OCI-LY7 (cell line): Measurements from ENCODE around the gene FBXL16. TPM values are rescaled to one million over a fixed set of nuclear protein-coding genes. Genes with fewer than 3 reads are reported as not detected.

ENCODE experiments used
- BruUV-seq: library from RNA; stranded (reverse); fragments of 400-500 nt; replicated peaks from 2 replicates; lab custom pipeline; 2021; lab: Mats Ljungman, UMichigan
- CTCF ChIA-PET: fragments of 300-600 bp; sonication (Branson Sonifier 250); formaldehyde crosslinking; loops from one replicate; lab custom pipeline; 2022; ENCODE audit warnings: antibody characterized with exemption; ENCODE audit not compliant: unreplicated experiment; lab: Charles Lee
- POLR2A ChIA-PET: fragments of 300-600 bp; sonication (Branson Sonifier 250); formaldehyde crosslinking; loops from one replicate; lab custom pipeline; 2022; ENCODE audit warnings: antibody characterized with exemption; lab: Charles Lee
- DNase-seq: peaks from one replicate; pipeline ENCODE4 v3.0.0-alpha.2; 2015; ENCODE audit warnings: low spot score
- H2AFZ ChIP-seq: fragments of 200-600 bp; sonication (generic), shearing (Covaris generic); 2 replicates; pipeline ENCODE4 v1.6.1; 2014; ENCODE audit warnings: mild to moderate bottlenecking, antibody characterized with exemption, low read length, moderate library complexity
- H3K27ac ChIP-seq: fragments of 200-600 bp; sonication (generic); 2 replicates; pipeline ENCODE4 v1.5.1; 2014; ENCODE audit warnings: mixed run types, low read depth, mild to moderate bottlenecking, moderate library complexity, low read length, inconsistent platforms; ENCODE audit not compliant: poor library complexity, severe bottlenecking
- H3K36me3 ChIP-seq: fragments of 200-600 bp; sonication (generic); 2 replicates; pipeline ENCODE4 v1.6.1; 2014; ENCODE audit warnings: mild to moderate bottlenecking, antibody characterized with exemption, low read length, moderate library complexity, mixed read lengths; ENCODE audit not compliant: insufficient read depth
- H3K4me1 ChIP-seq: fragments of 200-600 bp; sonication (generic); 2 replicates; pipeline ENCODE4 v1.5.1; 2014; ENCODE audit warnings: mild to moderate bottlenecking, low read length; ENCODE audit not compliant: insufficient read depth, poor library complexity, severe bottlenecking
- H3K4me2 ChIP-seq: fragments of 200-600 bp; sonication (generic); 2 replicates; pipeline ENCODE4 v1.6.1; 2014; ENCODE audit warnings: mild to moderate bottlenecking, low read length
- H3K4me3 ChIP-seq: fragments of 200-600 bp; sonication (generic); 2 replicates; pipeline ENCODE4 v1.5.1; 2014; ENCODE audit warnings: mild to moderate bottlenecking, low read depth, low read length; ENCODE audit not compliant: poor library complexity, severe bottlenecking
- H3K79me2 ChIP-seq: fragments of 200-600 bp; sonication (generic); 2 replicates; pipeline ENCODE4 v1.6.1; 2016; ENCODE audit warnings: low read depth, mild to moderate bottlenecking, low read length, moderate library complexity, mixed read lengths; ENCODE audit not compliant: insufficient read depth
- H3K9me2 ChIP-seq: fragments of 200-600 bp; sonication (generic); 2 replicates; pipeline ENCODE4 v1.6.1; 2016; ENCODE audit warnings: mild to moderate bottlenecking, low read length, mixed read lengths; ENCODE audit not compliant: insufficient read depth
- H3K9me3 ChIP-seq: fragments of 200-600 bp; sonication (generic); 2 replicates; pipeline ENCODE4 v1.6.1; 2014; ENCODE audit warnings: mild to moderate bottlenecking, mixed run types, low read length, mixed read lengths
- H4K20me1 ChIP-seq: fragments of 200-600 bp; sonication (generic); 2 replicates; pipeline ENCODE4 v1.6.1; 2014; ENCODE audit warnings: mild to moderate bottlenecking, antibody characterized with exemption, low read length, moderate library complexity, mixed read lengths; ENCODE audit not compliant: insufficient read depth
- EZH2phosphoT487 ChIP-seq: fragments of 200-600 bp; sonication (generic); IDR thresholded peaks from 2 replicates; pipeline ENCODE4 v1.6.1; 2018; ENCODE audit warnings: low read depth, borderline replicate concordance, mild to moderate bottlenecking, mixed run types, antibody characterized with exemption, low read length, moderate library complexity, mixed read lengths
- intact Hi-C: fragments of 100-400 bp; cut with micrococcal nuclease; formaldehyde crosslinking; loops from one replicate; pipeline ENCODE4 v1.10.0; 2022; ENCODE audit not compliant: unreplicated experiment
- total RNA-seq, 2 experiments: library from RNA; depleted of rRNA in 1 of 2; stranded (reverse); fragments of >200 nt in 1 of 2; shearing (Covaris generic) in 1 of 2; gene quantifications; 2 replicates each; pipeline ENCODE4 v1.2.3, GENCODE V29; 2014 to 2022
- TF ChIP-seq, protein P1 (sequence below): fragments of 200-600 bp; sonication (generic); conservative IDR thresholded peaks from 2 replicates; pipeline ENCODE4 v1.5.1; 2014; ENCODE audit warnings: mild to moderate bottlenecking, antibody characterized with exemption, low read length, moderate library complexity, mixed read lengths

Gene FBXL16
- total RNA-seq, 2 experiments from 2014 or later, result 0.16 to 0.42 TPM

DNA sequence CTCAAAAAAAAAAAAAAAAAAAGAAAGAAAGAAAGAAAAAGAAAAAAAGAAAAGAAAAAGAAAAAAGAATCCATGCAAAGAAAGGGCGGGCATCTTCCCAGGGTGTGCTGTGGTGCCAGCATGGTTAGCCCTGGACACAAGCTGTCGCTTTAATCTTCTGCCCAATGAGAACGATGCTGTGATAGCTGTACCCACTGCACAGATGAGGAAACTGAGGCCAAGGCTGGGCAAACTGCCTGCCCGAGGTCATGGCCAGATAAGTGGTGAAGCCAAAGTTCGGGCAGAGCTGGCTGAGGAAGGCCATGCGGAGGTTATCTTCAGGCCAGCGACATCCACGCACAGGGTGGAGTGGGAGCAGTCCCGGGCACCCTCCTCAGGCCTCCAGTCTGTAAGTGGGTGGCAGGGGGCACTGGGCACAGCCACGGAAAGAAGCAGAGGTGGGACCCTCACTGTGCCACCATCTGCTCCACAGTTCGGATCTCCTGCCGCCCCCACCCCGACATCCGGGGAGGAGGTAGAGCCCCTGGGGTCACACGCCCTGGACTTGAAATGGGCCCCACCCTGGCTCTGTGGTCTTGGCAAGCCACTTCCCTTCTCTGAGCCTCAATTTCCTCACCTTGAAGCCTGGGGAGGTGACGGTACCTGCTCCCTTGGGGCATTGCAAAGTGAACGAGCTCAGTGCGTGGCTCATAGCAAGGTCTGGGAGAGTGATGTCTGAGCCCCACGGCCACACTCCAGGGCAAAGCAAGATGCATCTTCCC is 6.5 kb downstream of the FBXL16 start:
- H3K4me1 ChIP-seq, result peaks cover 10% of the 10 kb centered on the region

DNA sequence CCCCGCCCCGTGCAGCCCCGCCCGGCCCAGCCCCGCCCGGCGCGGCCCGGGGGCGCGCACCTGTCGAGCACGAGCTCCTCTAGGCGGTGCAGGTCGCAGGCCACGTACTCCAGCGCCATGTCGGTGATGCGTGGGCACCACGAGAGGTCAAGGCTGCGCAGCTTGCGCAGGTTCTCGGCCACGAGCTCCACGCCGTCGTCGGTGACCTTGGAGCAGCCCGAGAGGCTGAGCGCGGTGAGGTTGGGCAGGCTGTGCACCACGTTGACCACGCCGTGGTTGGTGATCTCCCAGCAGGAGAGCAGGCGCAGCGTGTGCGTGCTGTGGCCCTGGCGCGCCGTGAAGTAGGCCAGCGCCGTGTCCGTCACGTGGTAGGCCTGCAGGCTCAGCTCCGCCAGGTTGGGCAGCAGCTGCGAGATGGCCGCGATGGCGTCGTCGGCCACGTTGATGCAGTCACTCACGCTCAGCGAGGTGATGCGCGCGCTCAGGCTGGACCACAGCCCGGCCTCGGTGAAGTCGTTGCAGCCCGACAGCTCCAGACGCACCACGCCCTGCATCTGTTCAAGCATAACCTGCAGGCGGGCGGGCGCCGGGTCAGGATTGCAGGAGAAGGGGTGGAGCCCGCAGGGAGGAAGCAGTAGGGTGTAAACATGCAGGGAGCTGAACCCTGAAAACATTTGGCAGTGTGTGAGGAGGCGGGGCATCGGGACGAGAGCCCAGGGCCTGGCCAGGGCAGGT is 10.1 kb downstream of the FBXL16 start:
- DNase-seq, result no peak
- H3K79me2 ChIP-seq, result no peaks in the 10 kb centered on the region
- TF ChIP-seq EZH2phosphoT487, result no peak
- TF ChIP-seq, protein P1, sequence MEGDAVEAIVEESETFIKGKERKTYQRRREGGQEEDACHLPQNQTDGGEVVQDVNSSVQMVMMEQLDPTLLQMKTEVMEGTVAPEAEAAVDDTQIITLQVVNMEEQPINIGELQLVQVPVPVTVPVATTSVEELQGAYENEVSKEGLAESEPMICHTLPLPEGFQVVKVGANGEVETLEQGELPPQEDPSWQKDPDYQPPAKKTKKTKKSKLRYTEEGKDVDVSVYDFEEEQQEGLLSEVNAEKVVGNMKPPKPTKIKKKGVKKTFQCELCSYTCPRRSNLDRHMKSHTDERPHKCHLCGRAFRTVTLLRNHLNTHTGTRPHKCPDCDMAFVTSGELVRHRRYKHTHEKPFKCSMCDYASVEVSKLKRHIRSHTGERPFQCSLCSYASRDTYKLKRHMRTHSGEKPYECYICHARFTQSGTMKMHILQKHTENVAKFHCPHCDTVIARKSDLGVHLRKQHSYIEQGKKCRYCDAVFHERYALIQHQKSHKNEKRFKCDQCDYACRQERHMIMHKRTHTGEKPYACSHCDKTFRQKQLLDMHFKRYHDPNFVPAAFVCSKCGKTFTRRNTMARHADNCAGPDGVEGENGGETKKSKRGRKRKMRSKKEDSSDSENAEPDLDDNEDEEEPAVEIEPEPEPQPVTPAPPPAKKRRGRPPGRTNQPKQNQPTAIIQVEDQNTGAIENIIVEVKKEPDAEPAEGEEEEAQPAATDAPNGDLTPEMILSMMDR, result no peak
- no TSS peak for BruUV-seq
- no peaks in the 10 kb centered on the region for H3K9me3 ChIP-seq
- peak overlapping the region; percentile 53; the same call in 1 of the 2 replicates for H3K4me2 ChIP-seq
- ChIA-PET CTCF (no interaction called here), POLR2A (no interaction called here)
- no peaks in the 10 kb centered on the region for H4K20me1 ChIP-seq
- no peak overlapping the region for H3K4me3 ChIP-seq
- H3K9me2 ChIP-seq, result no peaks in the 10 kb centered on the region
- no peaks in the 10 kb centered on the region for H3K36me3 ChIP-seq
- H3K4me1 ChIP-seq, result peaks cover 14% of the 10 kb centered on the region
- intact Hi-C loops, result no loop called here
- no peak overlapping the region for H2AFZ ChIP-seq
- H3K27ac ChIP-seq, result no peak overlapping the region

More for the DNA sequence above, 6.5 kb downstream of the FBXL16 start:
- TF ChIP-seq, protein P1, result no peak
- no peak for TF ChIP-seq EZH2phosphoT487
- Histone ChIP-seq H2AFZ (no peak overlapping the region), H3K36me3 (no peaks in the 10 kb centered on the region), H3K4me2 (no peak overlapping the region), H3K9me2 (no peaks in the 10 kb centered on the region), H3K27ac (no peak overlapping the region), H3K4me3 (no peak overlapping the region), H3K9me3 (no peaks in the 10 kb centered on the region), H3K79me2 (no peaks in the 10 kb centered on the region), H4K20me1 (no peaks in the 10 kb centered on the region)
- ChIA-PET CTCF (no interaction called here), POLR2A (no interaction called here)
- DNase-seq, result no peak
- intact Hi-C loops, result no loop called here
- no TSS peak for BruUV-seq
